Activated naive CD4-positive, alpha-beta T cell treated with anti-CD3 and anti-CD28 coated beads, Interleukin-2, amount 50 U/mL, for 24 hours (primary cell): Measurements from ENCODE around the gene GRID2.

Source experiments
- H3K27ac Mint-ChIP-seq: one replicate; pipeline ENCODE4 v1.8.0; 2021; ENCODE audit warnings: mild to moderate bottlenecking, mixed read lengths
- H3K27me3 Mint-ChIP-seq: one replicate; pipeline ENCODE4 v1.8.0; 2021; ENCODE audit warnings: mixed read lengths
- H3K36me3 Mint-ChIP-seq: one replicate; pipeline ENCODE4 v1.8.0; 2021; ENCODE audit warnings: mixed read lengths
- H3K4me1 Mint-ChIP-seq: one replicate; pipeline ENCODE4 v1.8.0; 2021; ENCODE audit warnings: mixed read lengths
- H3K4me3 Mint-ChIP-seq: one replicate; pipeline ENCODE4 v1.8.0; 2021; ENCODE audit warnings: mild to moderate bottlenecking, mixed read lengths
- H3K9me3 Mint-ChIP-seq: one replicate; pipeline ENCODE4 v1.8.0; 2021; ENCODE audit warnings: mixed read lengths

Gene GRID2

GRCh38 chr4:93031431-93032098 lies 727.8 kb downstream of the GRID2 start:
- no peaks in the 10 kb centered on the region for H3K27me3 Mint-ChIP-seq
- no peak overlapping the region for H3K27ac Mint-ChIP-seq
- no peak overlapping the region for H3K4me3 Mint-ChIP-seq
- H3K4me1 Mint-ChIP-seq = no peaks in the 10 kb centered on the region
- peaks cover 5% of the 10 kb centered on the region for H3K9me3 Mint-ChIP-seq
- H3K36me3 Mint-ChIP-seq = no peaks in the 10 kb centered on the region

- Mint-ChIP-seq H3K4me1 (no peaks in the 10 kb centered on the region), H3K4me3 (no peak overlapping the region), H3K36me3 (no peaks in the 10 kb centered on the region), H3K27me3 (no peaks in the 10 kb centered on the region), H3K27ac (no peak overlapping the region), H3K9me3 (no peaks in the 10 kb centered on the region)
Observed at GRCh38 chr4:93042746-93043145, 739.0 kb downstream of the GRID2 start.

- no peaks in the 10 kb centered on the region for H3K4me1 Mint-ChIP-seq
- H3K36me3 Mint-ChIP-seq = no peaks in the 10 kb centered on the region
- no peaks in the 10 kb centered on the region for H3K9me3 Mint-ChIP-seq
- no peaks in the 10 kb centered on the region for H3K27me3 Mint-ChIP-seq
- no peak overlapping the region for H3K4me3 Mint-ChIP-seq
- no peak overlapping the region for H3K27ac Mint-ChIP-seq
Observed at GRCh38 chr4:93053140-93053539, 749.4 kb downstream of the GRID2 start.

GRCh38 chr4:93061826-93062225 lies 758.1 kb downstream of the GRID2 start:
- no peaks in the 10 kb centered on the region for H3K27me3 Mint-ChIP-seq
- H3K4me3 Mint-ChIP-seq = no peak overlapping the region
- no peaks in the 10 kb centered on the region for H3K36me3 Mint-ChIP-seq
- H3K9me3 Mint-ChIP-seq = peaks cover 9% of the 10 kb centered on the region
- H3K27ac Mint-ChIP-seq = no peak overlapping the region
- no peaks in the 10 kb centered on the region for H3K4me1 Mint-ChIP-seq

- Mint-ChIP-seq H3K27ac (no peak overlapping the region), H3K9me3 (peaks cover 9% of the 10 kb centered on the region), H3K4me1 (no peaks in the 10 kb centered on the region), H3K27me3 (no peaks in the 10 kb centered on the region), H3K36me3 (no peaks in the 10 kb centered on the region), H3K4me3 (no peak overlapping the region)
Observed at GRCh38 chr4:93063325-93063724, 759.6 kb downstream of the GRID2 start.

GRCh38 chr4:93065790-93066189 lies 762.0 kb downstream of the GRID2 start:
- H3K4me3 Mint-ChIP-seq = no peak overlapping the region
- H3K27me3 Mint-ChIP-seq = no peaks in the 10 kb centered on the region
- H3K27ac Mint-ChIP-seq = no peak overlapping the region
- no peaks in the 10 kb centered on the region for H3K36me3 Mint-ChIP-seq
- H3K9me3 Mint-ChIP-seq = peaks cover 4% of the 10 kb centered on the region
- no peaks in the 10 kb centered on the region for H3K4me1 Mint-ChIP-seq

- peaks cover 4% of the 10 kb centered on the region for H3K9me3 Mint-ChIP-seq
- no peak overlapping the region for H3K27ac Mint-ChIP-seq
- no peaks in the 10 kb centered on the region for H3K27me3 Mint-ChIP-seq
- H3K4me1 Mint-ChIP-seq = no peaks in the 10 kb centered on the region
- no peaks in the 10 kb centered on the region for H3K36me3 Mint-ChIP-seq
- no peak overlapping the region for H3K4me3 Mint-ChIP-seq
Observed at GRCh38 chr4:93066749-93067148, 763.0 kb downstream of the GRID2 start.

GRCh38 chr4:93072292-93072691 lies 768.5 kb downstream of the GRID2 start:
- Mint-ChIP-seq H3K36me3 (no peaks in the 10 kb centered on the region), H3K9me3 (no peaks in the 10 kb centered on the region), H3K27me3 (no peaks in the 10 kb centered on the region), H3K4me1 (no peaks in the 10 kb centered on the region), H3K4me3 (no peak overlapping the region), H3K27ac (no peak overlapping the region)

GRCh38 chr4:93080316-93080715 lies 776.5 kb downstream of the GRID2 start:
- Mint-ChIP-seq H3K27ac (no peak overlapping the region), H3K9me3 (peaks cover 17% of the 10 kb centered on the region), H3K4me1 (no peaks in the 10 kb centered on the region), H3K27me3 (no peaks in the 10 kb centered on the region), H3K36me3 (no peaks in the 10 kb centered on the region), H3K4me3 (no peak overlapping the region)

GRCh38 chr4:93084599-93085305 lies 781.0 kb downstream of the GRID2 start:
- no peaks in the 10 kb centered on the region for H3K4me1 Mint-ChIP-seq
- H3K27me3 Mint-ChIP-seq = no peaks in the 10 kb centered on the region
- H3K27ac Mint-ChIP-seq = no peak overlapping the region
- no peaks in the 10 kb centered on the region for H3K36me3 Mint-ChIP-seq
- H3K4me3 Mint-ChIP-seq = no peak overlapping the region
- H3K9me3 Mint-ChIP-seq = peaks cover 17% of the 10 kb centered on the region

- Mint-ChIP-seq H3K4me1 (no peaks in the 10 kb centered on the region), H3K27me3 (no peaks in the 10 kb centered on the region), H3K9me3 (peaks cover 10% of the 10 kb centered on the region), H3K27ac (no peak overlapping the region), H3K36me3 (no peaks in the 10 kb centered on the region), H3K4me3 (no peak overlapping the region)
Observed at GRCh38 chr4:93086356-93086755, 782.6 kb downstream of the GRID2 start.

GRCh38 chr4:93092765-93093164 lies 789.0 kb downstream of the GRID2 start:
- Mint-ChIP-seq H3K27ac (no peak overlapping the region), H3K36me3 (no peaks in the 10 kb centered on the region), H3K9me3 (no peaks in the 10 kb centered on the region), H3K27me3 (no peaks in the 10 kb centered on the region), H3K4me1 (no peaks in the 10 kb centered on the region), H3K4me3 (no peak overlapping the region)

- Mint-ChIP-seq H3K27me3 (no peaks in the 10 kb centered on the region), H3K27ac (no peak overlapping the region), H3K4me1 (no peaks in the 10 kb centered on the region), H3K4me3 (no peak overlapping the region), H3K36me3 (no peaks in the 10 kb centered on the region), H3K9me3 (peaks cover 11% of the 10 kb centered on the region)
Observed at GRCh38 chr4:93103042-93103441, 799.3 kb downstream of the GRID2 start.

- Mint-ChIP-seq H3K9me3 (no peaks in the 10 kb centered on the region), H3K36me3 (no peaks in the 10 kb centered on the region)
Observed at GRCh38 chr4:93116624-93117023, 812.9 kb downstream of the GRID2 start.

GRCh38 chr4:93127489-93127888 lies 823.7 kb downstream of the GRID2 start:
- Mint-ChIP-seq H3K27me3 (no peaks in the 10 kb centered on the region), H3K4me3 (no peak overlapping the region), H3K4me1 (no peaks in the 10 kb centered on the region), H3K9me3 (peaks cover 5% of the 10 kb centered on the region), H3K27ac (no peak overlapping the region), H3K36me3 (no peaks in the 10 kb centered on the region)

More at GRCh38 chr4:93116624-93117023, 812.9 kb downstream of the GRID2 start:
- Mint-ChIP-seq H3K4me3 (no peak overlapping the region), H3K4me1 (no peaks in the 10 kb centered on the region), H3K27me3 (no peaks in the 10 kb centered on the region), H3K27ac (no peak overlapping the region)

GRCh38 chr4:93132631-93133030 lies 828.9 kb downstream of the GRID2 start:
- Mint-ChIP-seq H3K36me3 (no peaks in the 10 kb centered on the region), H3K27me3 (no peaks in the 10 kb centered on the region), H3K9me3 (peaks cover 5% of the 10 kb centered on the region), H3K4me1 (no peaks in the 10 kb centered on the region), H3K27ac (no peak overlapping the region), H3K4me3 (no peak overlapping the region)
